Anterior cingulate cortex (tissue), 58 donors: Measurements from ENCODE around the gene RIPK4.
"Not testable (repeated sequence)": the region's sequence is repeated elsewhere in the genome, so short reads cannot be mapped to it uniquely, and the experiment has no call there.

Source experiments
- DNase-seq, 58 donors: peaks; one replicate each; lab custom pipeline; 2025; lab: John Stamatoyannopoulos, UW

The RIPK4 gene

DNA sequence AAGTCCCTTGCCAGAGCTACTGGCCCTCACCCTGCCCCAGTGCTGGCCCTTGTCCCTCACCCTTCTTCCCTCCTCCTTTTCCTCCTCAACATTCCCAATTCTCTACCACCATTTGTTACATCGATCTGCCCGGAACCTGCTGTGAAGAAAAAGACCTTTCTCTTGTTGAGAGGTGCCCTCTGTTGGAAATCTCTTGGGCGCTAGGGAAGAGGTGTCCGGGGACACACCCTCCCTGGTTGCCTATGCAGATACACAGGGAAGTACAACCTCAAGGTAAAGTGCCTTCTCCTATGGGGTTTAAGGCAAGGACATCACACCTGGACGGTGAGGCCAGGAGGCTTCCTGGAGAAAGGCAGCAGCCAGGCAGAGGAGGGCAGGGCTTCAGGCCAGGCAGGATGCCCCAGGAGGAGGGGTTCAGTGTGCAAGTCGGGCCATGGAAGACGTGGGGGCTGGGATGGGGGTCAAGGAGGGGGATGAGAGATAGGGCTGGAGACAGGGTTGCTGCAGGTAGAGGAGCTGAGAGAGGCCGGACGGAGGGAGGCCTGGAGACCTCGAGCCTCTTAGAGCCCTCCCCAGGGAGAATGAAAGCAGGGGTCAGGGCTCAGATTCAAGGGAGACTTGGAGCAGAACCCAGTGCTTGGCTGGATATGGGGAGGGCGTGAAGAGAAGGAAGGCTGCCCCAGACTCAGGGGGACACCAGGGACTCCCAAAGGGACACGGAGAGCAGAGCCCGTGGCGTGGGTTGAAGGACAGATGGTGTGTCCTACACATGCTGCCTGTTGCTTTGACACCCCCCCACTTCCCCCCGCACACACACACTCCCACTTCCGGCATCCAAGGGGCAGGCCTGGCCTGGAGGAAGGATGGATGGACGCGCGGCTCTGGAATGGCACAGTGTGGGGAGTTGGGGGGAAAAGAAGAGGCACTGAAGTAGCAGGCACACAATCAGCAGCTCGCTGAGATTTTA lies 44.5 kb downstream of the RIPK4 start:
- no peak for DNase-seq

DNA sequence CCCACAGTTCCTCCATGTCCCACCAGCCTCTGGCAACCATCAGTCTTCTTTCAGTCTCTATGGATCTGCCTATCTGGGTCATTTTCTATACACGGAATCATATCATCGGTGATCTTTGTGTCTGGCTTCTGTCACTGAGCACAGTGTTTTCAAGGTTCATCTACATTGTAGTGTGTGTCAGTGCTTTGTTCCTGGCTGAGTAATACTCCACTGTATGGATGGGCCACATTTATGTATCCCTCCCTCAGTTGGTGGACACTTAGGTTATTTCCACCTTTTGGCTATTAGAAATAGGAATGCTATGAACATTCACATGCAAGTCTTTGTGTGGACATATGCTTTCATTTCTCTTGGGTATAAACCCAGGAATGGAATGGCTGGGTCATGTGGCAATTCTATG lies 46.6 kb downstream of the RIPK4 start:
- no peak for DNase-seq

DNA sequence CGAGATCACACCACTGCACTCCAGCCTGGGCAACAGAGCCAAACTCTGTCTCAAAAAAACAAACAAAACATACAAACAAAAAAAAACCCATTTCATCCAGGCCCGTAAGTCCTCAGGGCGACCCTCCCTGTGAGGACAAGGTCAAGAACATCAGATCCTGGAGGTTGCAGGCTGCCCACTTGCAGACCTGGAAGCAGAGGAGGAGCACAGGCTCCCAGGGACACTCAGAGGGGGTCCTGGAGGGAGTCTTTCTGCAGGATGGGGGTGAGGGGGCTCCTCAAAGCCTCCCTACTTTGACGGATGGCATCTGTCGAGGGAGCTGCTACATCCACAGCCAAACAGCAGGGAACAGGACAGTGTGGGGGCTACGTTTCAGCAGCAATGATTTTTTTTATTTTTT lies 47.2 kb downstream of the RIPK4 start:
- DNase-seq, result no peak

DNA sequence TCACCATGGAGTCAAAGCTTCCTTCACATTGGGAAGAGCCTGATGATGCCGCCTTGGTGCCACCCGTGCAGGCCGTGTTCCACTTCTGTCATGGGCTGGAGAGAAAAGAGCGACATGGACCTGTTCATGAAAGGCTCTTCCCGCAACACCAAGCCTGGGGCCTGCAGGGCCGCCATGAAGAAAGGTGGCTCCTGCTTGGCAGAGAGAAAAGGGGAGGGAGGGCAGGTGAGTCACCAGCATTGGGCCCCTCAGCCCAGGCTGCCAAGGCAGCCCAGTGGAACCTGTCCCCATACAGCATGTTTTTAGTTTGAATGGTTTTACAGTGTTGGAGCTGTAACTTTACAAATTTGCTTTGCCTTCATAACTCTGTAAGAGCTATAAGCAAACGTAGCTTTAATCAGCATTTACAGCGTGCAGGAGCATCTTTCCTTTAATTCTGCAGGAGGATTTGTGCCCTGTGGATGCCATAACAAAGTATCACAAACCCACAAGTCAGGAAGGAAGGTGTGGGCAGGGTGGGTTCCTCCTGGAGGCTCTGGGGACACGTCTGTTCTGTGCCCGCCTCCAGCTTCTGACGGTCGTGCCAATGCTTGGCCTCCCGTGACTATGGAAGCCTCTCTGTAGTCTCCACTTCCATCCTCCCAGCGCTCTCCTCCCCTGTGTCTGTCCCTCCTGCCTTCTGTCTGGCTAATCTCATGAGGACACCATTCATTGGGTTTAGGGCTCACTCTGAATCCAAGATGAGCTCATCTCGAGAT lies 49.1 kb downstream of the RIPK4 start:
- DNase-seq, result no peak

DNA sequence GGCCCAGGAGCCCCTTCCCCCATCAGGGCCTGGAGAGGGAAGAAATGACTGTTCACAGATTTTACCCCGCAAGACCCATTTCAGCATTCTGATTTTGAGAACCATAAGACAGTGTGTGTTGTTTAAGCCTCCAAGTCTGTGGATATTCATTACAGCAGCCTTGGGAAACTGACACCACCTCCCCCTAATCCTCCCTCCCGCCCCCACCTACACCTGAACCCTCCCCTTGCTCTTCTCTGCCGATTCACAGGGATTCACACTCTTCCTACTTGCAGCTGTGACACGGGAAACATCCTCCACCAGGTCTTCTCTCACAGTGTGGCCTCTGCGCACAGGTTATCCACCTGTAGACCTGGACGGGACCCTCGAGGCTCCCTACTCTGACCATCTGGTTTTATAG lies 50.1 kb downstream of the RIPK4 start:
- no peak for DNase-seq

DNA sequence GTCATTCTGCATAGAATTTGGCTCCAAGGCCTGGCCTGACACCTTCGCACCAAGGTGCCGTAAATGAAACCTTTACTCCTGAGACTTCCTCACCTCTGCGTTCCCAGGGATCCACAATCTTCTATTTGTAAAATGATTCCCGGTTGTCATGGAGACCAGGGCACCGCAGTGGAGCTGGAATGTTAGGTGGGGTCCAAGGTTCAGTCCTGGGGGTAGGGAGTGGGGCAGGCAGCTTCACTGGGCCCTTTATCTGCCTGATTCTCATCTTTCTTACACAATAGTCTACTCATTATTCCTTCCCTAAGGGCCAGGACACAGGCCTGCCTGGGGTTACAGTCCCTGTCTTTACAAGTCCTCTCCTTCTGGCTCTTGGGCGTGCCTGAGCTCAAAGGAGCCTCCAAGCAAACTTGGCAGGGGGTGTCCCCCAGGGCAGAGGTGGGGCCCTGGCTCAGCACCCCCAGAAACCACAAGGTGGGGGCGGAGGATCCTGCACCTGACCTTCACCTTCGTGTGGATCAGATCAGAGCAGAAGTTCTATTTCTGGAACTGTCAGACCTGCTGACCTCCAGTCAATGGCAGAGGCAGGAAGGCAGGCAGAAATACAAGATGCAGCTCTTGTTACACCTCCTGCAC lies 51.1 kb downstream of the RIPK4 start:
- no peak for DNase-seq

DNA sequence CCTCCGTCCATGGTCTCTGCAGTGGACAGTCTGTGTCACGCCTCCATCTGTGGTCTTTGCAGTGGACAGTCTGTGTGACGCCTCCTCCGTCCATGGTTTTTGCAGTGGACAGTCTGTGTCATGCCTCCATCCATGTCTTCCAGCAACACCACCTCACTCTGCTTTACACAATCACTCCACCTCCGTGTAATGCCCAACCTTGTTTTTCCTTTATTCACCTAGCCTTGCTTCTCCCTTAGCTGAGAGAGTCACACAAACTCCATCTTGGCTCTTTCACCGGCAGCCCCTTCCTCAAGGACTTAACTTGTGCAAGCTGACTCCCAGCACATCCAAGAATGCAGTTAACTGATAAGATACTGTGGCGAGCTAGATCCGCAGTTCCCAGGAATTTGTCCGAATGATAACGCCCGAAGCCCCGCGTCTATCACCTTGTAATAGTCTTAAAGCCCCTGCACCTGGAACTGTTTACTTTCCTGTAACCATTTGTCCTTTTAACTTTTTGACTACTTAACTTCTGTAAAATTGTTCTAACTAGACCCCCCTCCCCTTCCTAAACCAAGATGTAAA lies 52.5 kb downstream of the RIPK4 start:
- not testable (repeated sequence) for DNase-seq

DNA sequence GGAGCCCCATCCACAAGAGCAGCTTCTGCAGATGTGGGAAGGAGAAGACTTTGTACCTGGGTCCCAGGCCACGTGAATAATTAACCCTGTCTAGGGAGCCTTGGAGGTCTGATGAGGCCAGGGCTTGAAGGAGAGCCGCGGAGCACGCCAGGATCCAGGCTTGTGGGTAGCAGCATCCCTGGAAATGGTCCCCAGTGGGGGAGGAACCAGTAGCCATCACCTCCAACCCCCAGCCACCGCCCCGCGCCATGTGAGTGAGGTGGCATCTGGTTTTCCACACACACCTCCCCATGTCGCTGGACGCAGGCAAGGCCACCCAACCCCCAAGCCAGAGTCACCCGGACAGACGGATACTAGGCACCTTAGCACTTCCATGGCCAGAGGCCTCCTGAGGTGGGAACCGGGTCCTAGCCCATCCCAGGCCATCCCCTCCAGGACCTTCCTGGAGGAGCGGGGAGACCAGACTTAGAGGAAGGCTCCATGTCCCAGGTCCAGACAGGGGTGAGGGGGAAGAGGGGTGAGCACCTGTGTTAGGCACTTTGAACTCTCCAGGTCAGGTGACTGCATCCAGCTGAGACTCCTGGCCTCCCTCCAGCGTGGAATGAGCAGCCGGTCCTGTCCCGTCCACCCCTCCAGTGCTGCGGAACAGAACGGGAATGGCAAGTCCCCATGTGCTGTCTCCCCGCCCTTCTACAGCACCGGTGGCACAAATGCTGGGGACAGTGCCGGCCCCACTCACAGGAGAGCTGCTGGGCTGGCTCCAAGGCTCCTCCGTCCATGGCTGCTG lies 53.2 kb downstream of the RIPK4 start:
- no peak for DNase-seq

DNA sequence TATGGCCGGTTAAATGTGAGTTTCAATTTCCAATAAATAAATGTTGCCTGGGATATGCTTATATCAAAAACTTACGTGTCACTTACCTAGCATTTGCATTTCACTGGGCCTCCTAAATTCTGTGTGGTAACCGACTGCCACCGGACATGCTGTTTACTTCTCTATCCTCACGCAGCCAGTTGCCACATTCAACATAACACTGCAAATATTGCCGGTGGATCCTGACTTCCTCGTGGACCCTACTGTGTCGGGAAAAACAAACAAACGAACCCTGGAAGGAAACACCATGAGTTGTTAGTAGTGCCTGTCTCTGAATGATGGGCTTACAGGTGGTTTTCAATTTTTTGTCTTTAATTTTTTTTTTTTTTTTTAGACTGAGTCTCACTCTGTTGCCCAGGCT lies 54.1 kb downstream of the RIPK4 start:
- DNase-seq, result no peak

DNA sequence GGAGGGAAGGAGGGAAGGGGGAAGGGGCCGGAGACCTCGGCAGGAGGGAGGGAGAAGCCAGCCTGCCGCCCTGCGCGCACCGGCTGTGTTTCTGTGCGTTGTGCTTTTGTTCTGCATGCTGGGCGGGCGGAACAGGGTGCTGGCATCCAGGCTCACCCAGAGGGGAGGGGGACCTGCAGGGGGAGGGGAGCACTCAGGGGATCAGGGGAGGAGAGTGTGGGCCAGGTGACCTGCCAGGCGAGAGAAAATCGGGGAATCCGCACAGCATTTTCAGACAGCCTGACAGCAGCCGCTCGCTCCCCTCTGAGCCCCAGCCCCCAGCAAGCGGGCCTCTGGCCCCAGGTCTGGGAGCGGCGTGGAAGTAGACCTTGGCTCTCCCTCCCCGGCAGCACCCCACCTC lies 54.7 kb downstream of the RIPK4 start:
- DNase-seq, result no peak

DNA sequence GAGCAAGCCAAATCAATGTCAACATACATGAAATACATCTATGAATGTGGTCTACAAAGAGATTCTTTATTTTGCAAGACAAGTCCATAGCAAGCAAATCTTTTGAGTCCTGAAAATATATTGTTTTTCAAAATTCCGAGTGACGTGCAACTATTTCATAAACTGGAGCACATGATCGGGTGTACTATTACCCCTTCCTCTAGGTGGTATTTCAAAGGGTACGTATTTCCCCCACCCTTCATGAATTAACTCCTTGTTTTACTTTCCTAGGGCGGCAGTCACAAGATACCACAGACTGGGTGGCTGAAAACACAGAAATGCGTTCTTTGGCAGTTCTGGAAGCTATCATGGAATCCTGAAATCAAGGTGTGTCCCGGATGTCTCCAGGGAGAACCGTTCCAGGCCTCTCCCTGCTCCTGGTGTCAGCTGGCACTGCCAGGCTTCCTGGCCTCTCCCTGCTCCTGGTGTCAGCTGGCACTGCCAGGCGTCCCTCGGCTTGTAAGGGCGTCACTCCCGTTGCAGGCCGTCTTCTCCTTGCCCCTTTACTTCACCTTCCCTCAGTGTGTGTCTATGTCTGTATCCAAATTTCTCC lies 55.3 kb downstream of the RIPK4 start:
- no peak for DNase-seq

DNA sequence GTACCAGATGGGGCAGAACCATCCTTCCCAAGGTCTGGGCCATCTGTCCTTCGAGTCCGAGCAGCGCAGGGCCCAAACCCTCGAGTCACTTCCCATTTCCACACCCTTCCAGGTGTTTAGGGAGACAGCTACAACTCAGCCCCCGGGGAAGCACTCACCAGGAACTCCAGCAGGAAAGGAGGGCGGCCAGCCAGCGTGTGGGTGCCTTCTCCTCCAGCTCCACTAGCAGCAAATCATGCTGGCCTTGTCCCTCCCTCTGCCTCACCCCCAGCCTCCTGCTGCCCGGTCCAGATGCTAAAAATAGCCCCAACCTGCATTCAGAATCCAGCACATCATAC lies 56.1 kb downstream of the RIPK4 start:
- no peak for DNase-seq

DNA sequence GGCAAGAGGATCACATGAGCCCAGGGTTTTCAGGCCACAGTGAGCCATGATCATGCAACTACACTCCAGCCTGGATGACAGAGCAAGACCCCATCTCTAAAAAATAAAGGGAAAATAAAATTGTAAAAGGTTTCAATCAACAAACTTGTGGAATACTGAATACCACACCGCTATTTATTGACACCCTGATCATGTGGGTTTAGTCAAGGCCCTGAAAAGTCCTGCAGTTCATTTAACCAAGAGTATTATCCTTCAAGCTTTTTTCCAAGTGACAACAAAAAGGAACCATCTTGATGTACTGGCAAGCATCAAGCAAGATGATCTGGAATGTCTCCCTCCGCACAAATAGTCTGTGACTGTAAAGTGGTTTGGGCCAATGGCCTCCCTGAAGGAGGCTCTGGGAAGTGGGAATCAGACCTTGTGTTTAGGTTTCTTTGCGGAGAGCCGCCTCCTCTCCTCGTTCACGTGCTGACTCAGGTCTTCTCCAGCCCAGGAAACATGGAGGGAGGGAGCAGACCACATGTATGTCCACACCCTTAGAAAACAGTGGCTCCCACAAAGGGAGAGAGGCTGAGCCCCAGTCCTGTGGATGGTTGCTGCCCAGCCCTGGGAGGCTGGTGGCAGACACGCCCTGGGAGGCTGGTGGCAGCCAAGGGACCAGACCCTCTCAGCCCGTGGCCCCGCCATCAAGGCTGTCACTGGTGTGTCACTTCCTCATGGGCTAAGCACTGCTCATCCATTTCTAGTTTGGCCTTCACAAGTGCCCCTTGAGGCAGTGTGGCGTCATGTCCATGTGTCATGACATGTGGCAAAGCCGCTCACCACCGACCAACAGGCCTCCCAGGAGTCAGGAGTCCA lies 56.7 kb downstream of the RIPK4 start:
- DNase-seq, result no peak

DNA sequence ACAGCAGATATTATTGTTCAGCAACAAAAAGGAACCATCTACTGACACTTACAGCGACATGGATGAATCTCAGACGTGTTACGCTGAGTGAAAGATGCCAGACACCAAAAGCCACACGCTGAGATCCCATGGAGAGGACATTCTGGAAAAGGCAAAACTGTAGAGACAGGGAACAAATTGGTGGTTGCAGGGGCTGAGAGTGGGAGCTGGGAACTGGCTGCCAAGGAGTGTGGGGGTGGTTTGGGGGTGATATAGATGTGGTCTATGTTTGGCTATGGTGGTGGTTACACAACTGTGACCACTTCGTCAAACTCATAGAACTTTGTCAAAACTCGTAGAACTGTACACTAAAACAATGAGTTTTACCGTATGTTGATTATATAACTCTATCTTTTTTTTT lies 57.7 kb downstream of the RIPK4 start:
- DNase-seq, result peak in 2 of 58 donors; percentile 11 to 29

DNA sequence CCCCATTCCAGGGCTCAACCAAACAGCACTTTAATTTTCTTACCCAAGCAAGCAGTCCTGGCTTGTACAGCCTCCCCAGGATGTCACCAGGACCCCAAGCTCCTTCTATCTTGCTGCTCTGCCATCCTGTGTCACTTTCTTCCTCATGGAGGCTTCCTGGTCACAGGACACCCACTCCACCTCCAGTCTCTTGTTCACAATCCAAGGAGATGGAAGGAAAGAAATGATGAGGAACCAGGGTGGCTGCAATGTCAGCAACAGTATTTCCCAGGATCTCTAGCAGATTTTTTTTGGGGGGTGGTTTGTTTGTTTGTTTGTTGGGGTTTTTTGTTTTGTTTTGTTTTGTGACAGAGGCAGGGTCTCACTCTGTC lies 58.9 kb downstream of the RIPK4 start:
- no peak for DNase-seq

DNA sequence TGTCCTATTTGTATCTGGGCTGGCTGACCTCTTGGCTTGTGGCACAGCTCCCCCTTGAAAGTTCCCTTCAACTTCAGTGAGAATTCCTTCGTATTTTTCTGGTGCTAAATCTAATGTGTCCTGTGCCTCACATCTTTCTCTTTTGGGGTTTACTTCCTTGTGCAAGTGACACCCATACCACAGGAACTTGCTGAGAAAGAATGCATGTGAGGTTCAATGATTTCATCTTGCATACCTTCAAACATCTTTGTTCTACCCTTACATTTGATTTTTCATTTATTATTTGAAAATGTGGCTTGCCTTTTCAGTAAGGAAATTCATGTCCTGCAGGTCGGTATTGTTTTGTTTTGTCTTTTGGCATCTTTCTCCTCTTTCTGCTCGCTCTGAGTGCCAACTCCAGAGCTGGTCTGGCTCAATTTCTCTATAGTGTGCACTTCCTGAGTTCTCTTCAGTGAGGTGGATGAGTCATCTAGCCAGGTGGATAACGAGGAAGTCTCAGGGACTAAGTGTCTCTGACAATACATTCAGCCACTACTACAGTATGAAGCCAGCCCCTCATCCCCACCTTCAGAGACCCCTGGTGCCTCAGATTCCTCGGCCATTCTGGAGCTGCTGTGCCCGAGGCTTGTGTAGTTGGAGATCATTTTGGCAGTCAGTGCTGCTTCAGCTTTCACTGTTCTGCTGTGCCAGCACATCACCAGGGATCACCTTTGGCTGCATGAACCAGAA lies 59.5 kb downstream of the RIPK4 start:
- no peak for DNase-seq

DNA sequence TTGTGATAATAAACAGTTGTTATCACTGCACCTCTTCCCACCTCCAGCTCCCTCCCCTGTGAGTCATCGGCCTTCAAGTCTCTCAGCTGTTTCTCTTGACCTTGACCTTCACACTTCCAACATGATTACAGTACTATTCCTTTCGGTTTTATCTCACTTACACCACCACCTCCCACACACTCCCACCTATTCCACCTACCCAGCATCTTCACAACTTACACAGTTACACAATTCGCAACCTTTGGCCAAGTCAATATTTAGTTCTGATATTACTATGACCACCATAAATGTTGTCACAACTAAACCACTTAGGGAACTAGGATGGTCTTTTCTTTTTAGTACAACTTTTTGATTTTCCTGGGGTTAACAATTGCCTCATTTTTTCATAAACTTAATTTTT lies 60.2 kb downstream of the RIPK4 start:
- no peak for DNase-seq

DNA sequence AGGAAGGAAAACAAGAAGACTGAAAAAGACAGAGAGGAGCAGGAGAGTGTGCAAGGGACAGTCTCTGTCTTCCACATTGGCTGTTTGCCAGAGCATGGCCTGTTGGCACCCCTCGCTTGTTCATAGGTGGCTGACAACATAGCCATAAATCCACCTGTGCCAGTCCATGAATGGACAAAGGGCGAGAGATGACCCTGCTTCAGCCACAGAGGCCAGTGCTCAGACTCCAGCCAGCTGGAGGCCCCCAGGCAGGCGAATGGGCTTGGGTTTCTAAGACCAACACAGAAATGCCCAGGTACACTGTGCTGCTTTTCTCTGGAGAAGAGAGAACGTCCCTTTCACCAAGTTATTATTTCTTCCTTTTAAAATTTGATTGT lies 60.6 kb downstream of the RIPK4 start:
- no peak for DNase-seq
